SK-N-SH treated with all-trans-retinoic acid at 6 μM for 48 hours (cell line): ENCODE data around the gene CDX2.

Experiments
- ARNTL ChIP-seq: fragments of 450-650 bp; formaldehyde crosslinking; IDR thresholded peaks from 2 replicates; pipeline ENCODE4 v1.5.0; 2020; ENCODE audit warnings: low read depth, mild to moderate bottlenecking, moderate library complexity, borderline replicate concordance
- PATZ1 ChIP-seq: fragments of 250-450 bp; sonication (Bioruptor Pico); IDR thresholded peaks from 2 replicates; pipeline ENCODE4 v1.8.0; 2020; ENCODE audit warnings: mild to moderate bottlenecking, moderate library complexity, borderline replicate concordance
- PPARA ChIP-seq: fragments of 250-450 bp; sonication (Bioruptor Pico); IDR thresholded peaks from 2 replicates; pipeline ENCODE4 v1.5.0; 2020; ENCODE audit warnings: mild to moderate bottlenecking, borderline replicate concordance

- TF ChIP-seq PATZ1 (CRISPR knock-in tag) (no peak), PPARA (CRISPR knock-in tag) (no peak), ARNTL (CRISPR knock-in tag) (no peak)
Measured at GRCh38 chr13:28012896-28013295, 43.8 kb upstream of the CDX2 start.
